ENCODE data around the gene PLEKHS1.

- TF ChIP-seq CTCF (IDR thresholded peaks at IDR 0.05) (no peak), POLR2A (IDR thresholded peaks at IDR 0.05) (no peak)
Observed at GRCh38 chr10:113732160-113732881, 19.2 kb upstream of the PLEKHS1 start.

Measured in lower leg skin (tissue), 3 donors.